ENCODE data around the gene RNF121.

The RNF121 gene

DNA sequence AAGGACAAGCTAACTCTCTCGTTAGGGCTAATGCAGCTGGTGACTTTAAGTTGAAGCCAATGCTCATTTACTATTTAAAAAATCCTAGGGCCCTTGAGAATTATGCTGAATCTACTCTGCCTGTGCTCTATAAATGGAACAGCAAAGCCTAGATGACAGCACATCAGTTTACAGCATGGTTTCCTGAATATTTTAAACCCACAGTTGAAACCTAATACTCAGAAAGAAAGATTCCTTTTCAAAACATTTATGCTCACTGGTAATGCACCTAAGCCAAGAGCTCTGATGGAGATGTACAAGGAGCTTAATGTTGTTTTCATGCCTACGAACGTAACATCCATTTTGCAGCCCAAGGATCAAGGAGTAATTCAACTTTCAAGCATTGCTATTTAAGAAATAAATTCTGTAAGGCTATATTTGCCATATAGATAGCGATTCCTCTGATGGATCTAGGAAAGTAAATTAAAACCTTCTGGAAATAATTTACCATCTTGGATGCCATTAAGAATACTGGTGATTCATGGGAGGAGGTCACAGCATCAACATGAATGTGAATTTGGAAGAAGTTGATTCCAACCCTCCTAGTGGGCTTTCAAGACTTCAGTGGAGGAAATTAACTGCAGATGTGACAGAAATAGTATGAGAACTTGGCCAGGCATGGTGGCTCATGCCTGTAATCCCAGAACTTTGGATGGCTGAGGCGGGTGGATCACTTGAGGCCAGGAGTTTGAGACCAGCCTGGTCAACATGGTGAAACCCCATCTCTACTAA lies 14.9 kb upstream of the RNF121 start:
- DNase-seq (ENCODE audit: insufficient read length, low spot score): no peak
- no peak for FAIRE-seq
- TF ChIP-seq, protein P1, sequence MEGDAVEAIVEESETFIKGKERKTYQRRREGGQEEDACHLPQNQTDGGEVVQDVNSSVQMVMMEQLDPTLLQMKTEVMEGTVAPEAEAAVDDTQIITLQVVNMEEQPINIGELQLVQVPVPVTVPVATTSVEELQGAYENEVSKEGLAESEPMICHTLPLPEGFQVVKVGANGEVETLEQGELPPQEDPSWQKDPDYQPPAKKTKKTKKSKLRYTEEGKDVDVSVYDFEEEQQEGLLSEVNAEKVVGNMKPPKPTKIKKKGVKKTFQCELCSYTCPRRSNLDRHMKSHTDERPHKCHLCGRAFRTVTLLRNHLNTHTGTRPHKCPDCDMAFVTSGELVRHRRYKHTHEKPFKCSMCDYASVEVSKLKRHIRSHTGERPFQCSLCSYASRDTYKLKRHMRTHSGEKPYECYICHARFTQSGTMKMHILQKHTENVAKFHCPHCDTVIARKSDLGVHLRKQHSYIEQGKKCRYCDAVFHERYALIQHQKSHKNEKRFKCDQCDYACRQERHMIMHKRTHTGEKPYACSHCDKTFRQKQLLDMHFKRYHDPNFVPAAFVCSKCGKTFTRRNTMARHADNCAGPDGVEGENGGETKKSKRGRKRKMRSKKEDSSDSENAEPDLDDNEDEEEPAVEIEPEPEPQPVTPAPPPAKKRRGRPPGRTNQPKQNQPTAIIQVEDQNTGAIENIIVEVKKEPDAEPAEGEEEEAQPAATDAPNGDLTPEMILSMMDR (IDR thresholded peaks at IDR 0.05; ENCODE audit: insufficient read depth, missing control alignments): no peak

DNA sequence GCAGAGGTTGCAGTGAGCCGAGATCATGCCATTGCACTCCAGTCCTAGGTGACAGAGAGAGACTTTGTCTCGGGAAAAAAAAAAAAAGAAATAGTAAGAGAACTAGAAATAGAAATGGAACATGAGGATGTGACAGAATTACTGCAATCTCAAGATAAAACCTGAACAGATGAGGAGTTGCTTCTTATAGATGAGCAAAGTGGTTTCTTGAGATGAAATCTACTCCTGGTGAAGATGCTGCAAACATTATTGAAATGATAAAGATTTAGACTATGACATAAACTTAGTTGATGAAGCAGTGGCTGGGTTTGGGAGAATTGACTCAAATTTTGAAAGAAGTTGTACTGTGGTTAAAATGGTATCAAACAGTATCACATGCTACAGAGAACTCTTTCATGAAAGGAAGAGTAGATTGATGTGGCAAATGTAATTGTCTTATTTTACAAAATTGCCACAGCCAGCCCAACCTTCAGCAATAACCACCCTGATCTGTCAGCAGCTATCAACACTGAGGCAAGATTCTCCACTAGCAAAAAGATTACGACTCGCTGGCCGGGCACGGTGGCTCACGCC lies 14.1 kb upstream of the RNF121 start:
- DNase-seq (ENCODE audit: insufficient read length, low spot score): no peak
- no peak for FAIRE-seq
- TF ChIP-seq, protein P1 (IDR thresholded peaks at IDR 0.05; ENCODE audit: insufficient read depth, missing control alignments): no peak

DNA sequence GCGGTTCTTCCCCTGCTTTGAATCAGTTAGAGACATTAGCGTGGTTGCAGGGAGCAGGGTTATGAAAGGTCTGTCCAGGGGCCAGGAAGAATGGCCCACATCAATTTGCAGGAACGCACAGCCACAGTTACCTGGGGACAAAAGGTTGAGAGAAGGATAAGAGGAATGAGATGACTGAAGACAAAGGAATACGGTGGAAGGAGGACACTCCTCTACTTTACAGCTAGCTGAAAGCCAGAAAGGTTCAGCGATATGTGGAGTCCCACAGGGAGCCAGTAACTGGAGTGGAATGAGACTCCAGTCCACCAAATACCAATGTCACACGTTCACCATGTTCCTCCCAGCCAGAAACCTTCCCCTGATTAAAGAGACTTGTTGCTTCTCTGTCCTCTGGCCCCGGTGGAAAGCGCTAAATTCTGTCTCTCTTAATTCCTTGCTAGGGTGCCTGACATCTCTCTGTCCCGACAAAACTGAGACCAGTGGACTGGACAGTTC lies 11.2 kb upstream of the RNF121 start:
- DNase-seq (ENCODE audit: insufficient read length, low spot score): no peak
- TF ChIP-seq, protein P1 (IDR thresholded peaks at IDR 0.05; ENCODE audit: insufficient read depth, missing control alignments): no peak
- FAIRE-seq: no peak

DNA sequence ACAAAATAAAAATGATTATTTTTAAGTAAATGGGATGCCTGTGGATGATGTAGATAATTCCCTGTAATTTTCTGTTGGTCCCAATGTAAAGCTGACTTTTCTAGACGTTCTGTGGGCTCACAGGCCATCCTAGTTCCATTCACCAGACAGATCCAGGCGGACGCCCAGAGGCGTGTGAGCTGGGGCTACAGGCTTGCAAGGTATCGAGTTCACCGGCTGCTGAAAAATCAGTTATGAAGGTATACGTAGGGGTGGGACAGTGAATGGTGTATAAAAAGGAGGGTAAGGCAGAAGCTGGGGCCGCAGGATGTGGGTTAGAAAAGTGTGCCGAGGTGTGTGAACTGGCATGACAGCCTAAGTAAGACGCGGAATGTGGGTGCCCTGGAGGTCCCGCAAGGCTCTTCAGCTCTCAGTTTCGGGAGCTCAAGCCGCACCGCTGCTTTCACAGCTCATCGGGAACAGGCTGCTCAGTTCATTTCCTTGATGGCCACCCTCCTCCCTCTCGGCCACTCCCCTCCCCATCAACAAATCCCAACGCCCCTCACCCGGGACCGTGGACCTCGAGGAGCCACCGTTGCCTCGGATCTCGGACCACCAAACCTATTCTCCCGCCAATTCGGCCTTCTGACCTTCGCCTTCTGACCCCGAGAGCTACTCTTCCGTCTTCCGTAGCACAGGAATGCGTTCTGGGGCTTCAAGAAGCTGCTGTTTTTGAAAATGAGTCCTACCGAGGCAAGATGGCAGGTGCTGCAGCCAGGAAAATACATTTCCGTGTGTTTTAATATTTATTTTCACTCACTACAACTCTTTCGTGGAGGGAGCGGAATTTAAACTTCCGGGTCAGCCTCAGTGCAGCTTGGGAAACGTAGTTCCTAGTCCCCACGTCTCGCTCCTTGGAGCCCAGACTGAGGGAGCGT lies 768 bp upstream of the RNF121 start, which contains the start of gene XNDC1N:
Gene XNDC1N, minus strand, starts transcription at position 775 of the 917 bp plus-strand sequence. CDS start 5,241 bp downstream, outside the sequence.
- FAIRE-seq (no peak), DNase-seq (ENCODE audit: insufficient read length, low spot score) (peak; percentile 42)
- TF ChIP-seq, protein P1 (IDR thresholded peaks at IDR 0.05; ENCODE audit: insufficient read depth, missing control alignments): no peak

DNA sequence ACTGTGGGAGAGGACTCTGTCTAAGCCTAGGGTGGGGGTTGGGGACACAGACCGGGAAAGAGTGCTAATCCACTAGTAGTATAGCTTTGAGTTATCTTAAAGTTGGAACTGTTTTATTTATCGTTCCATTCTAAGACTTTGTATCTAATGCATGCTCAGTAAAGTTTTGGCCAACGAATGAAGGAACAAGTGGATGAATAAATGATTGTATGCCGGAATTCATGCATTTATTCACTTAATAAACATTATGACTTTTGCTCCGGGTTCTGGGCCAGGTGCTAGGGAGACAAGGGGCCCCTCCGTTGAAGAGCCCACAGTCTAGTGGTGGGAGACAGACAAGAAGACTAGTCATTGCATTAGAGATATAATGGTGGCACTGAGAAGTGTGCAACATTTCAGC lies 645 bp downstream of the RNF121 start:
- FAIRE-seq: no peak
- no peak for DNase-seq (ENCODE audit: insufficient read length, low spot score)
- TF ChIP-seq, protein P1 (IDR thresholded peaks at IDR 0.05; ENCODE audit: insufficient read depth, missing control alignments): no peak

DNA sequence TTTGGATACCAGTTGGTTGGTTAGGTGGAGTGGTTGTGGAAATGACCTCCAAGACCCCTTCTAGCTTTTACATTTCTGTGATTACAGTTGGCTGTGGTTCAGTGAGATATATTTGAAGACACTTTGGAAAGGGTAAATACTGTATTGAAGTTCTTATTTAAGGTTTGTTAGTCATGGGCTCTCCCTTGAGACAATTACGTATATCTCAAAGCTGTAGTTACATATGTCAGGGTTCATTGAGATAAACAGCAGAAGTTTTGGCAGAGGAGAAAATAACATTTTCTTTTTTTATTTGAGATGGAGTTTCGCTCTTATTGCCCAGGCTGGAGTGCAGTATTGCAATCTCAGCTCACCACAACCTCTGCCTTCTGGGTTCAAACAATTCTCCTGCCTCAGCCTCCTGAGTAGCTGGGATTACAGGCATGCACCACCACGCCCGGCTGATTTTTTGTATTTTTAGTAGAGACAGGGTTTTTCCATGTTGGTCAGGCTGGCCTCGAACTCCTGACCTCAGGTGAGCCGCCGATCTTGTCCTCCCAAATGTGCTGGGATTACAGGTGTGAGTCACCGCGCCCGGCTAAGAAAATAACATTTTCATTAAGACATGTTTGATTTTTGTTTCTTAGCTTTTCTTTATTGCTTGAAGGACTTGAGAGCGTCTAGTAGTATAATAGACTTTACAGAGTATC lies 1.9 kb downstream of the RNF121 start:
- TF ChIP-seq, protein P1 (IDR thresholded peaks at IDR 0.05; ENCODE audit: insufficient read depth, missing control alignments): no peak
- DNase-seq (ENCODE audit: insufficient read length, low spot score): no peak
- FAIRE-seq: no peak
